Dedifferentiated amniotic fluid mesenchymal stem cell (primary cell): ENCODE data around the gene RNF166.

Experiments
- DNase-seq: peaks from one replicate; pipeline ENCODE4 v3.0.0-alpha.2; 2016; ENCODE audit errors: extremely low spot score

The RNF166 gene

DNA sequence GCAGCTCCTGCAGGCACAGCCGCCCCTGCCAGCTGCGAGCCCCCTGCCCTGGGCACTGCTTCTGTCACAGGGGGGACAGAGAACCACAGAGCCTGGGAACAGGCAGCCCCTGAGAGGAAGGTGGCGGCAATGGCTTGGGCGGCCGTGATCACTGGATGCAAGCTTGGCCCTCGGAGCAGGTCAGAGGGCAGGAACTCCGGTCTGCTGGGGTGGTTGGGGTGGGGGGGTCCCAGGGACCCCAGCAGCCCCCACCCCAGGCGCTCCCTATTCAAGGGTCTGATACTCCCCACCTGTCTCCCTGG lies 53.5 kb downstream of the RNF166 start:
- DNase-seq: no peak

DNA sequence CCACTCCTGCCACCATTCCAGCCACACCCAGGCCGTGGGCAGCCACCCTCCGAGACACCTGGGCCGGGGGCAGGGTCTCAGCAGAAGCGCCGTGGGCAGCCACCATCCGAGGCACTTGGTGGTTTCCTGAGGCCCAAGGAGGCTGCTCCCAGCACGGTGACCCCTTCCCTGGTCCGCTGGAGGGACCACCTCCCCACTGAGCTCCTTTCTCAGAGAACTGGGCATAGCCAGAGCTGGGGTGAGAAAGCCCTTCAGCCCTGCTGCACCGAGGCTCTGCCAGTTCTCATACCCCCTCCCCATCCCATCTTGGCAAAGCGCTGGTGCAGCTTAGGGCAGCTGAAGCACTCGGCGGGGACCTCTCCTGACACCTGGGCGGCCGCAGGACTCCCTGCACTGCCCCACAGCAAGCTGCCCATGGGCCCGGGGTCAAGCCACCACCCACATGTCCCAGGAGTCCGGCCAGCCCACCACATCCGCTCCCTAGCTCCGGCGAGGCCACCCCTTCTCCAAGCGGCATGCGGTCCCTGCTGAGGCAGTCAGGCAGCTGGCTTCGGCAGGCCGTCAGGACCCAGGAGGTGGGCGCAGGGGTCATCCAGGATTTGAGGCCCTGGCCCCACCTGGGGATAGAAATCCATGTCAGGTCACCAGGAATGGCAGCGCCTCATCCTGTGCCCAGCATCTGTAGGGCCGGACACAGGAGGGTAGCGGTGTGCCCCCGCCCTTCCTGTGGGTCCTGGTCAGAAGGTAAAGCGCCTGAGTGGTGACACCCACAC lies 54.0 kb downstream of the RNF166 start:
- DNase-seq: no peak

DNA sequence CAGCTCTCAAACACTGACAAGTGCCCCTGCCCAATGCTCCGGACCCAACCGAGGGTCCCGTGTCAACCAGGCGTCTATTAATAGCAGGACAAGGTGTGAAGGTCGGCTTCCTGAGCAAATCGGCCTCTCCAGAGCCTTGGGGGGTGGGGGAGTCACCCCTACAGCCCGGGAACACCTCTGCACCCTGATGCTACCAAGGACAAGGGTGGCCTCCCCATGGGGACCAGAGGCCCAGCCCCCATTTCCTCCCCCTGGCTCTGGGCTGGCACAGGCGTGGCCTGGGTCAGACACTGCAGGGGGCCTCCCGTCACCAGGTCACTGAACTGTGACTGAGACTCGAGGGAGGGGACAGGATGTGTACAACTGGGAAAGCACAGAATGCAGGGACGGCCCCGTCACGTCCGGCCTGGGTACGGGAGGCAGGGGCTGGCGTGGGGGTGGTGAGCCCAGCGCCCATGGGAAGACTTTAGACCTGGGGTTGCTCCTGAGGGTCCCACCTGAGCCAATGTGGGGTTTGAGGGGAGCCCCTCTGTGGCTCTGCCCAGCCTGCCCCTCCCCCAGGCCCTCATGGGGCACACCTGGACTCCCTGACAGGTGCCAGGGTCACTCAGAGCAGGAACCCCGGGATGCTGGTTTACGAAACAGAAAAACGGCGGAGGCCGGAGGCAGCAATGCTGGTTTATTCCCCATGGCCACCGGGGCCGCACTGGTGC lies 54.8 kb downstream of the RNF166 start:
- no peak for DNase-seq

DNA sequence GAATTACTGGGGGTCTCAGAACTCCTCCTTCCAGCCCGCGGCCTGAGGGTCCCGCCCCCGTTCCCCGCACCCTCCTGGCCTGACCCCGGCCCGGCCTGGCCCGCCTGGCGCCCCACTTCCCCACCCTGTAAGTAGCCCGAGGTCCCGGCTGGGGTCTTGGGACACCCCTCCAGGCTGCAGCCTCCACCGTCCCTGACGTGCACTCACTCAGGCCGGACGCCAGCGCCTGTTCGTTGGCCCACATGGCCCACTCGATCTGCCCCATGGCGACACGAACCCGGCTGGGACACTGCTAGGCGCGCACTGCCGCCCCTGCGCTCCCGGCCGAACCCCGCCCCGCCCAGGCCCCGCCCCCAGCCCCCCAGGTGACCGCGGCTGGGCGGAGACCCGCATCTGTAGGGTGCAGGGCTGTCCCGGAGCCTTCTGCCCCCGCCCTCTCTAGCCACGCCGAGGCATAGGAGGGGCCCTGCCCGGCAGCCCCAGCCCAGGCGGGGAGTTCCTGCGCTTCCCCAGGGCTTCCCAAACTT lies 55.4 kb downstream of the RNF166 start, which contains the start of gene CYBA:
Gene CYBA, minus strand, starts transcription at position 305 of the 527 bp plus-strand sequence. Its CDS starts 40 bp downstream, at position 265.
- DNase-seq: no peak

DNA sequence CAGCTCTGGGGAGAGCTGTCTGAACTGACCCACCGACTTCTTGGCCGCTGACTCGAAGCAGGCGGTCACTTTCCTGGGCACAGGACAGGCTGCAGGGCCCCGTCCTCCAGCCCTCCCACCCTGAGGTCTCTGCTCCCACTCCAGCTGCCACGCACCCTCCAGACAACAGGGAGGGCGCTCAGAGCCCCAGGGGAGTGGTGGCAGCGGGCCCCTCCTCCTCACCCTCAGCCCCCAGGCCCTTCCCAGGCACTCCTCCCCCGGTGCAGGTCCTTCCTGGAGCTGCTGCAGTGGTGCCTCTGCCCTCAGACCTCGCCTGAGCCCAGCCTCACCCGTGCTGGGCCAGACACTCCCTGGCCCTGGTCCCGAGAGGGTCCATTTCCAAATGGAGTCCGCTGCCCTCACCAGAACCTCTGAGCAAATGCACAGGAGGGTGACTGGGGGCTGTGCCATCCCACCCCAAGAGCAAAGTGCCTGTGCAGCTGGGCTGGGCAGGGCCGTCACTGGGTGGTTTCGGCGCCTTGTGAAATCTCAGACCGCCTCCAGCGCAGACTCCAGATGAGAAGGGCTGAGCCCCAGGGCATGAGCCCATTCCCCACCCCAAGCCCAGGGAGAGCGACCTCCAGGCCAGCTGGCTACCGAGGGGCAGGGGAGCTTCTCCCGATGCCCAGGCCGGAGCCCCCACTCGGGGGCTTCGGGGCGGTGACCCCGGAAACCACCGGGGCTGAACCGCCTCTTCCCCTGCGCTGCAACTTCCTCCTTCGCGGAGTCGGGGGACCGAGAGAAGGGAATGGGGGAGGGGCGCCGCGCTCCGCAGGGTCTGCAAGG lies 56.1 kb downstream of the RNF166 start:
- DNase-seq: no peak

DNA sequence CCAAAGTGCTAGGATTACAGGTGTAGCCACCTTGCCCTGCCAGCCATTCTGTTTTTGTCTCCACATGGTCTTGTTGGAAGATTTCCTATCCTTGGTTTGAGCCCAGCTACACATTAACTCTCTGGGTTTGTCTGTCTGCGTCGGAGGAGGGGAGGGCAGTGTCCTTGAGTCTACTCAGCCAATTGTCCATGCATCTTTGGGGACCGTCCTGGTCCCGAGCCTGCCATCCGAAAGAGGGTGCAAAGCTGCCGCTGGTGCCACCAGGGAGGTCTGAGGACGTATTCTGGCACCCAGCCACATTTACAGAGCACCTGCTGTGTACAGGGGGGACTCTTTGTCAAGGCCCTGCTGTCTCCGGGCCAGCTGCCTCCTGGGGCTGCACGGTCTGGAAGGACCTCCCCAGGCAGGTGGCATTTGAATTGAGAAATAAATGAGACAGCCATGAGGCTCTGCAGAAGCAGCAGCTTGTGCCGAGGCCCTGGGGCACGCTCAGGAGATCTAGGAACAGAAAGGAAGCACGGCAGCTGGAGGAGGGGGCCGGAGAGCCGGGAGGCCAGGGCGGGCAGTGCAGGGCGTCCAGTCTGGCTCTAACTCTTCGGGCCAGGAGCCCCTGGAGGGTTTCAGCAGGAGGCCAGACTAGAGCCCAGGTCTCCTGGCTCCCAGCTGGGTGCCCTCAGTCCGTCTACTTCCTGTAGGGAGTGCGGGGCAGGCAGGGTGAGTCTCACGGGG lies 56.8 kb downstream of the RNF166 start:
- DNase-seq: no peak

- no peak for DNase-seq
Observed at GRCh38 chr16:88647178-88648070, 58.8 kb downstream of the RNF166 start.
